Esophagus muscularis mucosa (tissue), 4 donors: Measurements from ENCODE around the gene CROT.

Experiments used
- EP300 ChIP-seq: sonication (generic); formaldehyde crosslinking; IDR thresholded peaks from one replicate; pipeline ENCODE4 v1.6.1; 2017; ENCODE audit warnings: antibody characterized with exemption
- POLR2AphosphoS5 ChIP-seq, 2 donors: sonication (generic); formaldehyde crosslinking; IDR thresholded peaks; one replicate each; pipeline ENCODE4 v1.6.1; 2017; ENCODE audit warnings: antibody characterized with exemption in 2 of 2
- TF ChIP-seq, protein P1 (sequence below), 3 experiments: fragments of 200-600 bp in 2 of 3; fragments of 450-650 bp in 1 of 3; sonication (generic) in 2 of 3; IDR thresholded peaks; one replicate each; pipeline ENCODE4 v1.5.1; 2017 to 2019; ENCODE audit warnings: antibody characterized with exemption in 3 of 3, mild to moderate bottlenecking in 2 of 3, moderate library complexity in 1 of 3

- TF ChIP-seq, protein P1, sequence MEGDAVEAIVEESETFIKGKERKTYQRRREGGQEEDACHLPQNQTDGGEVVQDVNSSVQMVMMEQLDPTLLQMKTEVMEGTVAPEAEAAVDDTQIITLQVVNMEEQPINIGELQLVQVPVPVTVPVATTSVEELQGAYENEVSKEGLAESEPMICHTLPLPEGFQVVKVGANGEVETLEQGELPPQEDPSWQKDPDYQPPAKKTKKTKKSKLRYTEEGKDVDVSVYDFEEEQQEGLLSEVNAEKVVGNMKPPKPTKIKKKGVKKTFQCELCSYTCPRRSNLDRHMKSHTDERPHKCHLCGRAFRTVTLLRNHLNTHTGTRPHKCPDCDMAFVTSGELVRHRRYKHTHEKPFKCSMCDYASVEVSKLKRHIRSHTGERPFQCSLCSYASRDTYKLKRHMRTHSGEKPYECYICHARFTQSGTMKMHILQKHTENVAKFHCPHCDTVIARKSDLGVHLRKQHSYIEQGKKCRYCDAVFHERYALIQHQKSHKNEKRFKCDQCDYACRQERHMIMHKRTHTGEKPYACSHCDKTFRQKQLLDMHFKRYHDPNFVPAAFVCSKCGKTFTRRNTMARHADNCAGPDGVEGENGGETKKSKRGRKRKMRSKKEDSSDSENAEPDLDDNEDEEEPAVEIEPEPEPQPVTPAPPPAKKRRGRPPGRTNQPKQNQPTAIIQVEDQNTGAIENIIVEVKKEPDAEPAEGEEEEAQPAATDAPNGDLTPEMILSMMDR (IDR thresholded peaks at IDR 0.05), result no peak
- no peak for TF ChIP-seq EP300
- no peak for TF ChIP-seq POLR2AphosphoS5 (IDR thresholded peaks at IDR 0.05)
Measured at GRCh38 chr7:87354749-87355148, 9.3 kb downstream of the CROT start.
